Fibroblast of villous mesenchyme (primary cell): ENCODE data around the gene SUPT20HL2. TPM values are rescaled to one million over a fixed set of nuclear protein-coding genes. Genes with fewer than 3 reads are reported as not detected.
"Not testable (repeated sequence)": the region's sequence is repeated elsewhere in the genome, so short reads cannot be mapped to it uniquely, and the experiment has no call there.

ENCODE experiments used
- DNase-seq: peaks from one replicate; pipeline ENCODE4 v3.0.0-alpha.2; 2010; ENCODE audit warnings: low read depth
- H3K4me3 ChIP-seq: 2 replicates; pipeline ENCODE4 v1.5.1; 2011; ENCODE audit warnings: low read depth, mild to moderate bottlenecking, low read length
- total RNA-seq: library from RNA; depleted of rRNA; stranded (reverse); fragments of >200 nt; gene quantifications from 2 replicates; pipeline ENCODE4 v1.2.3, GENCODE V29; 2012
- TF ChIP-seq, protein P1 (sequence below): IDR thresholded peaks from 2 replicates; pipeline ENCODE4 v1.5.1; 2012; ENCODE audit warnings: low read depth, mild to moderate bottlenecking, low read length; ENCODE audit not compliant: insufficient read depth

The SUPT20HL2 gene
- under 0.01 TPM in 1 of 2 replicates, not detected in the other for total RNA-seq

DNA sequence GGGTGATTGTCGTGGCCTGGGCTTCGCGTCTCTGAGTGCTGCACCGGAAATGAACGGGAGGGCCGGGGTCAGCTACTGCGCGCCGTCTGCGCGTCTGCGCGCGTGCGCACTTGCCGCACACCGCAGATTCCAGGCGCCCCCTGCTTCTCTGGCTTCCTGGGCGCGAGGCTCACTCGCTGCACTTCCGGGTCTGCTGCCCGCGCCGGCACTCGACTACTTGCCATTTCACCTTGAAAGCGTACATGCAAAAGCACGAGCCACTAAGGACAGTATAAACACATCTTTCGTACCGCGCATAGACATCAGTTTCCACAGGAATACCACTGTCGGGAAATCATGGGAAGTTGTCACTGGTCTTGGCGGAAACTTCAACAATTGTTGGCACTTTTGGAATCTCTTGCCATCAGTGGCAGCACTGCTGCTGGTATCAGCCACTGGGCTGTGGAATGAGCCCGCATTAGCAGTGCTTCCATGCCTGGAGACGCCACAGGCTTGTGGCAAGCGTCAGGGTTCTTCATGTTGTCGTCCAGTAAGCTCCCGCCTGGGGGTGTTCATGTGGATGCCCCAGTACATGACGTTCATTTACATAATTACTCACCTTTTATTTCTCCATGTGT, at the start of gene SUPT20HL2:
Gene SUPT20HL2, minus strand, starts transcription at position 51 of the 617 bp plus-strand sequence. CDS start 754 bp downstream, outside the sequence.
- H3K4me3 ChIP-seq = no peak within 1 kb of the TSS
- TF ChIP-seq, protein P1, sequence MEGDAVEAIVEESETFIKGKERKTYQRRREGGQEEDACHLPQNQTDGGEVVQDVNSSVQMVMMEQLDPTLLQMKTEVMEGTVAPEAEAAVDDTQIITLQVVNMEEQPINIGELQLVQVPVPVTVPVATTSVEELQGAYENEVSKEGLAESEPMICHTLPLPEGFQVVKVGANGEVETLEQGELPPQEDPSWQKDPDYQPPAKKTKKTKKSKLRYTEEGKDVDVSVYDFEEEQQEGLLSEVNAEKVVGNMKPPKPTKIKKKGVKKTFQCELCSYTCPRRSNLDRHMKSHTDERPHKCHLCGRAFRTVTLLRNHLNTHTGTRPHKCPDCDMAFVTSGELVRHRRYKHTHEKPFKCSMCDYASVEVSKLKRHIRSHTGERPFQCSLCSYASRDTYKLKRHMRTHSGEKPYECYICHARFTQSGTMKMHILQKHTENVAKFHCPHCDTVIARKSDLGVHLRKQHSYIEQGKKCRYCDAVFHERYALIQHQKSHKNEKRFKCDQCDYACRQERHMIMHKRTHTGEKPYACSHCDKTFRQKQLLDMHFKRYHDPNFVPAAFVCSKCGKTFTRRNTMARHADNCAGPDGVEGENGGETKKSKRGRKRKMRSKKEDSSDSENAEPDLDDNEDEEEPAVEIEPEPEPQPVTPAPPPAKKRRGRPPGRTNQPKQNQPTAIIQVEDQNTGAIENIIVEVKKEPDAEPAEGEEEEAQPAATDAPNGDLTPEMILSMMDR = no peak
- no peak for DNase-seq

DNA sequence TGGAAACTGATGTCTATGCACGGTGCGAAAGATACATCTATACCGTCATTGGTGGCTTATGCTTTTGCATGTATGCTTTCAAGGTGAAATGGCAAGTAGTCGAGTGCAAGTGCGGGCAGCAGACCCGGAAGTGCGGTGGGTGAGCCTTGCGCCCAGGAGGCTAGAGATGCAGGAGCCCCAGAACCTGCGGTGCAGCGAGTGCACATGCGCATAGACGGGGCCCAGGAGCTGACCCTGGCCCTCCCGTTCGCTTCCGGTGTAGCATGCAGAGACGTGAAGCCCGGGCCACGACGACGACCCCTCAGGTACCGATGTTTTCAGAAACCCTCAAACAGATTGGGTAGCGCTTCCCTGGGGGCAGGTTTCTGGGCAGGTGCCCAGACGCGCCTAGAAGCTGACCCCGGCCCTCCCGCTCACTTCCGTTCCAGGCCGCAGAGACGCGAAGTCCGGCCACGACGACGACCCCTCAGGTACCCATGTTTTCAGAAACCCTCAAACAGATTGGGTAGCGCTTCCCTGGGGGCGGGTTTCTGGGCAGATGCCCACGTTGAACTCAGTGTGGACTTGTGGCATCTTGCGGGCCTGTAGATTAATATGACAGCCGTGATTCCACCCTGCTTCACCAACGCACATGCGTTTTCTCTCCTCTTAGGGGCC, 48.3 kb upstream of the SUPT20HL2 start:
- DNase-seq, H3K4me3 ChIP-seq: not testable (repeated sequence)

DNA sequence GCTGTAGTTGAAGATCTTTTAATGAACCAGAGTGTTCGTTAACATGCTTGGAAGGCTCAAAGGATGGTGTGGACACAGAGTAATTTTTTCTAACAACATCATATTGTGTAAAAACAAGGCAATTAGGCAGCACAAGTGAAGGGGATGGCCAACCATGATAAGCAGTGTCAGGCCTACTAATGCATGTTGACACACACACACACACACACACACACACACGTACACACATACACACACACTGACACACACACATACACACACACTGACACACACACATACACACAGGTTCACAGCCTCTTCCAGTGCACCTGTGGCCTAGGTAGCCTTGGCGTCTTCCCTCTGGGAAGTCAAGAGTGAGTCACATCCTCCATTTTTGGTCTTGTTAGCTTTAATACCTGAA, 46.4 kb upstream of the SUPT20HL2 start, which contains the start of gene SUPT20HL1:
Gene SUPT20HL1, plus strand, starts transcription at position 368 of the 400 bp plus-strand sequence. CDS start 2,122 bp downstream, outside the sequence.
- TF ChIP-seq, protein P1 = no peak
- no peak for DNase-seq

DNA sequence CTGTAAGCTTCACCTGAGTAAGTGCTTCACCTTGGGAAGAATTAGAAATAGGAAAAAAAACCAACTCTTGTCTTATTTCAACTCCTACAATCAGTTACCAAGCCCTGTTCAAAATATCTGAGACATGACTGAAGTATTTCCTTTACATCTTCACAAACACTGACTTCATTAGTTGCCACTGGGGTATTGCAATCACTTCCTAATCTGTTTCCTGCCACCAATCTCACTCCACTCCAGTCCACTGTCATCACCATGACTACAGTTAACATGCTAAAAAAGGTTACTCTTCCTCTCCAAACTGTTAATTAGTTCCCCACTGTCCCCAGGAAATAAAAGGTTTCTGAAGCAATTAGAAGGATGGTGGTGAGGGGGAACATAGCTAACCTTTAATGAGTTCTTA, 43.2 kb upstream of the SUPT20HL2 start:
- TF ChIP-seq, protein P1 = no peak
- H3K4me3 ChIP-seq = no peak overlapping the region
- no peak for DNase-seq

More for the DNA sequence above, 46.4 kb upstream of the SUPT20HL2 start, which contains the start of gene SUPT20HL1:
- H3K4me3 ChIP-seq = no peak within 1 kb of the TSS

DNA sequence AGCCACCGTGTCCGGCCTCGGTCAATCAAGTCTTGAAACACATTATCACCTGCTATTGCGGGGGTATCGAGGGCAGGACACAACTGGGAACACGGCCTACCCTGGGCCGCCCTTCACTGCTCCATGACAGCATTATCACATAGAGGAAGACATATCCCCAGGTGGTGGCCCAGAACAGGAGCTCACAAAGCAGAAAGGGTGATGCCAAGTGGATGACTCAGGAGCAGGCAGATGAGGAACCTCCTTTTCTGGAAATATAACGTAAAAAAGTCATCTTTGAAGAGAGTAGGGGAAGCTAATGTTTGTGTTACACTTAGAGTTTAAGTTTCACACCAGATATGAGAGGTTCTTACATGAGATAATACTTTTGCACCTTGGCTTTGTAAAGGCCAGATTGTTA, 41.2 kb upstream of the SUPT20HL2 start:
- H3K4me3 ChIP-seq = no peak overlapping the region
- TF ChIP-seq, protein P1 = no peak
- no peak for DNase-seq

DNA sequence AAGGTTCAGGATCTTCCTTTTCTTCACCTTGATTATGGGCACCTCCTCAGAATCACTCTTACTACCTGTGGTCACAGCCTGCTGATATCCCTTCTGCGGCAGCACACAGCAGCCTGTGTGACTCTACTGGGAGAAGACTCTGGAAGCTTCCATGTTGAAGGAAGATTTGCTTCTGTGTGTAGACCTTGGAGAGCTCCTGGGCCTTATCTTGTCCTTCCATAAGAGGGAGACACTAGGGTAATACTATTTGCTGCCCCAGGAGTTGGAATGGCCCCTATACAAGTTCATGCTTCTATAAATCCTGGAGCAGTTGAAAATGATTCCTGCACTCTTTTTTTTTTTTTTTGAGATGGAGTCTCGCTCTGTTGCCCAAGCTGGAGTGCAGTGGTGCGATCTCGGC, 36.3 kb upstream of the SUPT20HL2 start:
- H3K4me3 ChIP-seq = no peak overlapping the region
- TF ChIP-seq, protein P1 = no peak
- DNase-seq = no peak

DNA sequence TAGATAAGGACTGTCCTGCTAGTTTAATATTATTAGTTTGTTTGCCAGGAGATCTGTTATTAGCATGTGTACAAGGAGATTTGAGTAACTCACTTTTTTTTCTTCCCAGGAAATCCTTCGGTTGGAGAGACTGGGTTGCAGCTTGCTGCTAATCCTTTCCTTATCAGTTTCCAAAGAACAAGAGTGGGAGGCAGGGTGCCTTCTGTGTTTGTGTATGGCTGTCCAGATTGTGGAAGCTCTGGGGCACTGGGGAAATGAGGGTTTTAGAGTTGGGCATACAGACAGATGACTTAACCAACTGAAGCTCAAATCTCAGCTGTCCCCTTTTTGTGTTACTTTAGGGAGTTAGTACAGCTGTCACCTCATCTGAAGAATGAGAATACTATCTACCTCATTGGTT, 34.0 kb upstream of the SUPT20HL2 start:
- H3K4me3 ChIP-seq = no peak overlapping the region
- TF ChIP-seq, protein P1 = no peak
- peak; percentile 76 for DNase-seq
